GM18517 (cell line): ENCODE measurements around the gene DMD.
"Not testable (repeated sequence)": the region's sequence is repeated elsewhere in the genome, so short reads cannot be mapped to it uniquely, and the experiment has no call there.

ENCODE experiments used
- ATAC-seq: cut with Tn5 transposase; IDR thresholded peaks from one replicate; pipeline ENCODE4 v1.9.1; 2021; ENCODE audit warnings: mild to moderate bottlenecking, moderate library complexity; ENCODE audit not compliant: unreplicated experiment

The DMD gene

GRCh38 chrX:31649201-31649600, 1562.1 kb downstream of the DMD start:
- ATAC-seq: no peak

- ATAC-seq: no peak
Observed at GRCh38 chrX:31633349-31633748, 1578.0 kb downstream of the DMD start.

- no peak for ATAC-seq
Observed at GRCh38 chrX:31629195-31629594, 1582.2 kb downstream of the DMD start.

DNA sequence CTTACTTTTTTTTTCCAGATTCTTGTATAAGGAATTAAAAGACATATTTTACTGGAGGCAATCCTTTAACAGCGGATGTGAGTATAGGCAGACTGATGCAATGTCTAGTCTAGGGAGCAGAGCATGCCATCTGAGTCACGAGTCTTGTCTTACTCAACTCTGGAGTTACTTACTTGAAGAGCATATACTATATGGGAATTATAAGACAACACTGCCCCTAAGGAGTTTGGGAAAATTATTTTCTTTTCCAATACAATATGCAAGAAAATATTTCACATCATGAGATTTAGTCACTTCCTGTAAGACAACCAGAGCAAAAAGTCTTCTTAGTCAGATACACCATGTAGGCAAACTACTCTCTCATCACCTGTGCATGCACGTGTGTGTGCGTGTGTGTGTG, 1602.2 kb downstream of the DMD start:
- ATAC-seq: no peak

- no peak for ATAC-seq
Observed at GRCh38 chrX:31608638-31609037, 1602.7 kb downstream of the DMD start.

GRCh38 chrX:31606771-31607170, 1604.6 kb downstream of the DMD start:
- no peak for ATAC-seq

DNA sequence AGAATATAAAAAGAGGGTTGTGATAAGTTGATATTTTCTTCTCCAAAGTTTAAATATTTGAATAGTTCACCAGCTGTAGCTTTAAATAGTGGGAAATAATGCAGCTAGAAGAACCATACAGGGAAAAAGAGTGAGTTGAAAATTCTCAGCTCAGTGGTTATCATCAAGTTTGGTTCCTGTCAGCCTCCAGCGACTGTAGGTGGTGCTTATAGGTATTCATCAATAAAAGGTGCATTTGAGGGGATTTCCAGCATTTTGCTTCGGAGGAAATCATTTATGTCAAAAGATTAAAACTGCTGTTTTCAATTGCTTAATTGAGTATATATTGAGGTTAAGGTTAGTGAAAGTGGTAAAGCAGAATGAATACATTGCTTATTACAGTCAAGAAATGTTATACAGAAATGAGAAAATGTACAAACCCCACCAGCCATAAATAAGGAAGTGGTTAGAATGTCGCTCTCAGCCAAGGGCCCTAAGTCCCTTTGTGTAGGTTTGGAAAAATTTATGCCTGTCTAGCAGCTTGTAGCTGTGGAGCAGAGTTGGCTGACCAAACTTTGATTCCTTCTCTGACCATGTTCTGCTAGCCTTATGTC, 1606.6 kb downstream of the DMD start:
- ATAC-seq: peak; percentile 91

DNA sequence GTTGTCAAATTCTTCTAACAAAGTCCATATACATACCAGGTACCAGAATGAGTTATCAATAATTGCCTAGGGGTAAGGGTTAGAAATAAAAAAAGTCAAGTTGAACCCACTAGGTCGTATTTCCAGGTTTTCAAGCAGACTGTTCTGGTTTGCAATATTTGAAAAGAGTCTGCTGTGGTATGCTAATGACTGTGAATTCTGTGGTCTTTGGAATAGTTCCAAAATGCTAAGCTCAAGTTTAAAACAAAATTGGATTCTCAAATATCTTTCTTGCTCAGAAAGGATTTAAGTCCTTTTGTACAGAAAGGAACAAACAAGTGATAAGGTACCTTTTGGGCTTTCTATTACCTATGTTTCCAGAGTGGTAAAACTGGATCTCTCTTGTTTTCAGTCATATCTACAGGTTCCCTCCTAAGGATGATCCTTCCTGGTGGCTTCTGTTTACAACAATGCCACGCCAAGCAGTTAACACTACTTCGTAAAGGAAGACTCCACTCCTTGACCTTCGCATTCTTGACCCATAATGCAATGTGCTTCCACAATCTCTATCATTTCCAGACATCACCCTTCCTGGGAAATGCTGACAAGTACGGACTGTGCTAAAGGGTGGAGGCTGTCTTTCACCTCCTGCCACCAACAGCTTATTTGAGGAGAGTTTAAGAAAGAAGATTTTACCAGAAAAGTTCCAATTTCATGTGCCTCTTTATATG, 1607.8 kb downstream of the DMD start:
- ATAC-seq: no peak

DNA sequence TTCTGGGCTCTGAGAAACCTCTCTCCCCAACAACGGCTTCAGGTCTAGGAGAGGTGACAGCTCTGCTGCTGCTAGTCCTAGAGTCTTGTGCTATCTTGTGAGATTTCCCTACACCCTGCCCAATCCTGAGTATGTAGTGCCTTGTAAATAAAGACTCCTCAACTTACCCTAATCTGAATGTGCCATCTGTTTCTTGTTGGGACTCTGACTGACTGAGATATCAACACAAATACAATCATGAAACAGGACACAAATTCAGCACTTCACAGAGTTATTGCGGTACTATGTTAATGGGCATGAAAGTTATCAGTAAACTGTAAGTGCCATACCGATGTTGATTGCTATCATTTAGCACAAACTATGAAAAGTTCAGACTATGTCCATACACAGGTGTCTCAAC, 1610.5 kb downstream of the DMD start:
- no peak for ATAC-seq

DNA sequence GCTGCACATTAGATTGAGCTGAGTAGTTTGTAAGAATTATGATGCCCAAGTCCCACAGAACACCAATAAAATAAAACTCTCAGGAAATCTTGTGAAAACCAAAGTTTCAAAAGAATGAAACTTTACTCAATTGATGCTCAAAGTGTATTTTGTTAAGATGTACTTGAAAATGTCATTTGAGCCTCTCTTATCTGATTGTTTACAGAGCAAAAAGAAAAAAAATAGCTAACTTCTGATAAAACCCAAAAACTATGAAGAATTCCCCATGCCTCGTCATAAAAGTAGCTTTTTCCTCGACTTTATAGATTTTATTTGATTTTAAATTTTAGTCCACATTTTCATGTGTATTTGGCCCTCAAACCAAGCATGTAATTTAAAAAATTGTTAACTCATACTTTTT, 1618.0 kb downstream of the DMD start:
- no peak for ATAC-seq

DNA sequence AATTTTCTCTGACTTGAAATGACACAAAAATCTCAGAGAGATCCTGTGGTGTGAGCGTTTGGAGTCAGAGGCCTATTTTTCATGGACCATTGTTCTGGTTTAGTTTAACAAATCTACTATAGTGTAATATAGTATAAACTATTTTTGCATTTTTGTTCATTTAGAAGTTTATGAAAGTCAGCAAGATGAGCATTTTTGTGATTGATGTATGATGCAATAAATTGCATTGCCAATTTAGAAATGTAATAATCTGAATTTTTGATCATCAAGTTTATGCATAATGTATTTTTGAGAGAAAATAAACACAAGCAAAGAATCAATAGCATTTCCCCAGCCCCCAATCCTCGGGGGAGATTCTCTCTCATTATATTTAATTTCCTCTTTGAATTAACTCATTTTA, 1620.0 kb downstream of the DMD start:
- no peak for ATAC-seq

- no peak for ATAC-seq
Observed at GRCh38 chrX:31590581-31591114, 1620.7 kb downstream of the DMD start.

GRCh38 chrX:31589503-31589902, 1621.8 kb downstream of the DMD start:
- ATAC-seq: no peak

- ATAC-seq: no peak
Observed at GRCh38 chrX:31588355-31588754, 1623.0 kb downstream of the DMD start.

GRCh38 chrX:31583892-31584291, 1627.5 kb downstream of the DMD start:
- not testable (repeated sequence) for ATAC-seq

DNA sequence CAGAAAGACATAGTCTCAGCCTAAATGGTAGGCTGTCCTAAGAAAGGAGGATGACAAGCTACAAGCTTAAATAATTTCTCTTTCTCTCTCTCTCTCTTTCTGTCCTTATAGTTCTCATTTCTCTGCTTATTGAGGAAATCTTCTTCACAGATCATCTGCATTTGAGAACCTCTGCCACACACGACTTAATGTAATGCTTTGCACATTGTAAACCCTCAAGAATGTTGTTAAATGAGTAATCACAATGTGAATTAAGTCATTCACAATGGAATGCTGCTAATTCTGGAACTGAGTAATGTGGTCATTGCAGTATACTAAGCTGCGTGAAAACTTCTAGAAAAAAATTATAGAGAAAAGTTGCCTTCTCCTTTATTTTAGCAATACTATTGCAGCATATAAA, 1630.6 kb downstream of the DMD start:
- no peak for ATAC-seq

- no peak for ATAC-seq
Observed at GRCh38 chrX:31580227-31580626, 1631.1 kb downstream of the DMD start.

DNA sequence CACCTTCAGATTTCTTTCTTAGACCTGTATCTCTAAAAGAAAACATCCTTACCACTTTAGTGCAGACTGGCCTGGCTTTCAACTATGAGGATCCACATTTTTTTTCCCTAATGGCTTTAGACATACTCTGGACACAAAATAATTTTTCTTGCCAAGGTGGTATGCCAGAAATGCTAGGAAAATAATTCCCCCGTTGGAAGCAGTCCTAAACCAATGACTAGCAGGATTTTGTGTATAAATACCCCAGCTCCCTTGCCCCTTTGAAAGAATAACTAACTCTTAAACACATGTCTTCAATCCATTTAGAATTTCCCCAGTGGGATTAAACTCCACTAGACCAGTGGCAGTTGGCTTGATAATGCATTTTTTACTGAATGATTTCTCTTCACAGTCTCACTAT, 1639.0 kb downstream of the DMD start:
- ATAC-seq: no peak

- no peak for ATAC-seq
Observed at GRCh38 chrX:31570658-31571057, 1640.7 kb downstream of the DMD start.

GRCh38 chrX:31563792-31564191, 1647.6 kb downstream of the DMD start:
- no peak for ATAC-seq

DNA sequence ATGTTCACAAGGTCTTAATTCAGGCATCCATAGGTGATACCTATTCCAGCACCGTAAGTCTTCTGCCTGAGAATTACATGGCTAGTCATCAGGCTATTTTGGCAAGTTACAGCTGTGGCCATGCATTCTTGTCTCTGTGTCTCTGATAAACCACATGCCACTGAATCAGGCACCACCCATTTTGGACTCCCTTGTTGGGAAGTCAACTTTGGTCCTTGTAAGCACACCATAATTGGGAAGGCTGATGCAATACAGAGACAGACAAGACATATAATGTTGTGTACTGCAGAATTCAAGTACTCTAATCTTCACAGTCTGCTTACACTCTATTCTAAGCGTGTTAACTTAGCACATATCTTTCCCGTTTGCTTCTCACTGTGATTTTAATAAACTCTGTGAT, 1655.8 kb downstream of the DMD start:
- ATAC-seq: no peak

DNA sequence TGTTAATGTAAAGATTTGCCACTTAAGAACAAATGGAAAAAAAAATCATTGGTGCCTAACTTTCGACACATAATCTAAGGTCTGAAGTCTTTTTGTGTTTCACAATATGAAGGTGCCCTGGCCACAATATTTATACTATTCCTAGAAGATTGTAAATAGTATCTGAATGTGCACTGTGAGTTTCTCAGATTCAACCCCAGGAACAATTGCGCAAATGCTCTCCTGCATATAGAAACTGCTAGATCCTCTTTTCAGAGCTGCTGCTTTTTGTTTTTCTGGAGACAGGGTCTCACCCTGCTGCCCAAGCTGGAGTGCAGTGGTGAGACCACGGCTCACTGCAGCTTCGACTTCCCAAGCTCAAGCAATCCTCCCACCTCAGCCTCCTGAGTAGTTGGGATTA, 1659.4 kb downstream of the DMD start:
- no peak for ATAC-seq

- ATAC-seq: no peak
Observed at GRCh38 chrX:31550158-31550557, 1661.2 kb downstream of the DMD start.
